ENCODE data around the gene MFF. TPM values are rescaled to one million over a fixed set of nuclear protein-coding genes. Genes with fewer than 3 reads are reported as not detected.

Gene MFF
- total and polyA plus RNA-seq, 2 donors (not counting 3 experiments of a cell fraction or from before 2014, with no cell fraction given): 36.3 to 65.1 TPM

- DNase-seq (ENCODE audit: low read depth, low spot score) (no peak), FAIRE-seq (peak; percentile 59)
- no peaks in the 10 kb centered on the region for H3K36me3 ChIP-seq (ENCODE audit: control insufficient read depth in 2 of 2, extremely low read depth in 1 of 2, insufficient read depth in 2 of 2, low read length in 2 of 2)
- no peak overlapping the region for H3K4me3 ChIP-seq (replicated peaks in 1 of 3; ENCODE audit: insufficient read depth in 1 of 3, low read depth in 1 of 3, low read length in 3 of 3)
- intact Hi-C loops (cut with micrococcal nuclease): no loop called here
- H3K79me2 ChIP-seq (ENCODE audit: control insufficient read depth, insufficient read depth, low read length): no peaks in the 10 kb centered on the region
- H3K9me3 ChIP-seq (replicated peaks; ENCODE audit: control insufficient read depth, insufficient read depth, low read length): no peaks in the 10 kb centered on the region
- H2AFZ ChIP-seq (ENCODE audit: low read depth, low read length): no peak overlapping the region
- no peak overlapping the region for H3K27ac ChIP-seq (ENCODE audit: insufficient read depth, low read depth, low read length)
- H3K27me3 ChIP-seq (ENCODE audit: control insufficient read depth in 2 of 2, insufficient read depth in 2 of 2, low read length in 2 of 2): peaks cover 0 to 2% of the 10 kb centered on the region in 2 experiments
- POLR2A ChIA-PET: no interaction called here
- H3K9ac ChIP-seq (replicated peaks; ENCODE audit: extremely low read depth, insufficient read depth, low read length): no peak overlapping the region
- BruUV-seq (replicated peaks): no TSS peak
- H3K4me2 ChIP-seq (ENCODE audit: insufficient read depth, low read length): no peak overlapping the region
- dilution Hi-C loops (cut with MboI; ENCODE audit: extremely low pct_ligation_motif_present, low sequenced_read_pairs): no loop called here
- H3K4me1 ChIP-seq (ENCODE audit: control insufficient read depth, extremely low read depth, insufficient read depth, low read length): no peaks in the 10 kb centered on the region
- CTCF ChIA-PET: no interaction called here
- TF ChIP-seq CTCF (IDR thresholded peaks at IDR 0.05; ENCODE audit: extremely low read depth in 1 of 2, insufficient read depth in 1 of 2, low read depth in 1 of 2, low read length in 2 of 2) (no peak), POLR2AphosphoS5 (IDR thresholded peaks at IDR 0.05; ENCODE audit: insufficient read depth, low read depth, low read length) (no peak), JUN (IDR thresholded peaks at IDR 0.05; ENCODE audit: borderline replicate concordance, insufficient read depth, insufficient read length, low read depth) (no peak), MAX (IDR thresholded peaks at IDR 0.05; ENCODE audit: insufficient read depth, insufficient read length) (no peak), MYC (IDR thresholded peaks at IDR 0.05; ENCODE audit: low read depth, low read length) (no peak), GATA2 (IDR thresholded peaks at IDR 0.05; ENCODE audit: insufficient read depth, insufficient read length, low read depth, low read length) (no peak), POLR2A (IDR thresholded peaks at IDR 0.05; ENCODE audit: low read depth, low read length) (no peak), EZH2 (IDR thresholded peaks at IDR 0.05; ENCODE audit: borderline replicate concordance, low read depth, low read length, severe bottlenecking) (no peak)
- no peaks in the 10 kb centered on the region for H3K9me1 ChIP-seq (replicated peaks; ENCODE audit: control insufficient read depth, extremely low read depth, insufficient read depth, low read length)
- no peaks in the 10 kb centered on the region for H4K20me1 ChIP-seq (replicated peaks; ENCODE audit: control insufficient read depth, extremely low read depth, insufficient read depth, low read length)
Measured at GRCh38 chr2:227311861-227312506, 13.1 kb upstream of the MFF start.

Measured in endothelial cell of umbilical vein (primary cell).